Measurements from ENCODE around the gene DGKG. TPM values are rescaled to one million over a fixed set of nuclear protein-coding genes. Genes with fewer than 3 reads are reported as not detected.

The DGKG gene
- total and polyA plus RNA-seq, 12 donors: 7.2 to 75.7 (median 41.4) TPM

GRCh38 chr3:186340204-186340603 lies 21.8 kb downstream of the DGKG start:
- ATAC-seq (no peak), DNase-seq (no peak)
- no peak for TF ChIP-seq CTCF (IDR thresholded peaks at IDR 0.05)
- H3K27me3 ChIP-seq: no peaks in the 10 kb centered on the region
- intact Hi-C loops (cut with DNase I): no loop called here
- H3K27ac ChIP-seq: no peak overlapping the region
- no peaks in the 10 kb centered on the region for H3K36me3 ChIP-seq
- peaks cover 0 to 38% (median under 1%) of the 10 kb centered on the region in 9 donors for H3K4me1 ChIP-seq
- H3K9me3 ChIP-seq: peaks cover 0 to 3% (median 0%) of the 10 kb centered on the region in 11 donors
- H3K4me3 ChIP-seq: no peak overlapping the region

- H3K27me3 ChIP-seq: no peaks in the 10 kb centered on the region
- no peak overlapping the region for H3K4me3 ChIP-seq
- no peaks in the 10 kb centered on the region for H3K36me3 ChIP-seq
- peaks cover 0 to 3% (median 0%) of the 10 kb centered on the region in 11 donors for H3K9me3 ChIP-seq
- 70 to 72% methylated on average over 4 of the region's 4 CpGs for WGBS, 2 donors
- no peak for ATAC-seq
- intact Hi-C loops (cut with DNase I): no loop called here
- no peak for DNase-seq
- no peak for TF ChIP-seq CTCF (IDR thresholded peaks at IDR 0.05)
- peaks cover 0 to 38% (median 0%) of the 10 kb centered on the region in 9 donors for H3K4me1 ChIP-seq
- no peak overlapping the region for H3K27ac ChIP-seq
These were observed 22.7 kb downstream of the DGKG start for GRCh38 chr3:186339180-186339918.

GRCh38 chr3:186333256-186333655 lies 28.8 kb downstream of the DGKG start:
- no peaks in the 10 kb centered on the region for H3K9me3 ChIP-seq
- no peak for TF ChIP-seq CTCF (IDR thresholded peaks at IDR 0.05)
- H3K27ac ChIP-seq: no peak overlapping the region
- H3K4me1 ChIP-seq: peaks cover 0 to 22% (median 6%) of the 10 kb centered on the region in 9 donors
- no peak for ATAC-seq
- intact Hi-C loops (cut with DNase I): no loop called here
- no peaks in the 10 kb centered on the region for H3K36me3 ChIP-seq
- DNase-seq: no peak
- no peak overlapping the region for H3K4me3 ChIP-seq
- H3K27me3 ChIP-seq: no peaks in the 10 kb centered on the region

GRCh38 chr3:186330772-186331460 lies 31.1 kb downstream of the DGKG start:
- Histone ChIP-seq H3K9me3 (no peaks in the 10 kb centered on the region), H3K27me3 (no peaks in the 10 kb centered on the region), H3K4me1 (peaks cover 0 to 12% (median 6%) of the 10 kb centered on the region in 9 donors), H3K36me3 (no peaks in the 10 kb centered on the region), H3K27ac (no peak overlapping the region), H3K4me3 (no peak overlapping the region)
- WGBS, 2 donors: 78 to 80% methylated on average over 6 of the region's 6 CpGs
- intact Hi-C loops (cut with DNase I): no loop called here
- TF ChIP-seq CTCF (IDR thresholded peaks at IDR 0.05): no peak
- ATAC-seq (no peak), DNase-seq (no peak)

Measured in heart right ventricle (tissue), 16 donors.